HepG2 (cell line): ENCODE results near the gene CHST13. TPM values are rescaled to one million over a fixed set of nuclear protein-coding genes. Genes with fewer than 3 reads are reported as not detected.

ENCODE experiments used
- ATAC-seq: fragments of 200-7000 bp; cut with Tn5 transposase; 3 replicates; pipeline ENCODE4 v1.9.1; 2020; ENCODE audit warnings: mild to moderate bottlenecking, moderate library complexity
- BruUV-seq: library from RNA; stranded (reverse); fragments of 400-500 nt; replicated peaks from 2 replicates; lab custom pipeline; 2021; lab: Mats Ljungman, UMichigan
- CTCF ChIA-PET: fragments of 300-600 bp; formaldehyde crosslinking; extraction: SDS; loops from one replicate; lab custom pipeline; 2021; ENCODE audit warnings: low total read pairs, inconsistent platforms, low intra/inter-chr PET ratio; lab: Yijun Ruan, JAX
- POLR2A ChIA-PET: fragments of 350-600 bp; sonication (Branson Sonifier 250); formaldehyde crosslinking; loops from one replicate; lab custom pipeline; 2020; ENCODE audit warnings: antibody characterized with exemption, inconsistent platforms; lab: Yijun Ruan, JAX
- DNase-seq: peaks from one replicate; pipeline ENCODE4 v3.0.0-alpha.2; 2015; ENCODE audit warnings: low spot score
- FAIRE-seq: peaks from 3 replicates; lab custom pipeline; 2011; peaks lifted over from hg19 to GRCh38; lab: Jason Lieb, UNC
- H2AFZ ChIP-seq: one replicate; pipeline ENCODE4 v1.6.1; 2011; ENCODE audit warnings: low read length, inconsistent platforms
- H3K27ac ChIP-seq: fragments of 300-600 bp; 3 replicates; pipeline ENCODE4 v1.8.0; 2011; ENCODE audit warnings: mixed run types, mild to moderate bottlenecking, mixed read lengths, low read length, inconsistent platforms; ENCODE audit not compliant: insufficient read depth; ENCODE audit errors: extremely low read length
- H3K27me3 ChIP-seq, 2 experiments: fragments of 200-600 bp in 1 of 2; 2 replicates in 1 of 2; 3 replicates in 1 of 2; pipeline versions ENCODE4 v1.6.0 to v1.8.0; 2011; ENCODE audit warnings: low read length in 2 of 2, mild to moderate bottlenecking in 2 of 2, moderate library complexity in 2 of 2, inconsistent platforms in 1 of 2; ENCODE audit not compliant: insufficient read depth in 2 of 2, control insufficient read depth in 1 of 2
- H3K36me3 ChIP-seq, 2 experiments: fragments of 200-600 bp in 1 of 2; replicated peaks in 1 of 2; 2 replicates in 1 of 2; 3 replicates in 1 of 2; pipeline versions ENCODE4 v1.5.1 to v1.8.0; 2011; ENCODE audit warnings: low read length in 2 of 2, inconsistent platforms in 1 of 2; ENCODE audit not compliant: insufficient read depth in 2 of 2, control insufficient read depth in 1 of 2
- H3K4me1 ChIP-seq: 2 replicates; pipeline ENCODE4 v1.5.1; 2012; ENCODE audit warnings: low read length, inconsistent platforms; ENCODE audit not compliant: insufficient read depth
- H3K4me2 ChIP-seq: 2 replicates; pipeline ENCODE4 v1.6.0; 2011; ENCODE audit warnings: low read depth, low read length, inconsistent platforms
- H3K4me3 ChIP-seq, 3 experiments: fragments of 200-600 bp in 1 of 3; sonication (generic), shearing (Covaris generic) in 1 of 3; replicated peaks in 1 of 3; 2 replicates each; pipeline ENCODE4 v1.5.1; 2011 to 2016; ENCODE audit warnings: low read length in 3 of 3, inconsistent platforms in 2 of 3, low read depth in 2 of 3, mild to moderate bottlenecking in 2 of 3, control low read depth in 1 of 3, mixed read lengths in 1 of 3; ENCODE audit not compliant: insufficient read depth in 1 of 3
- H3K79me2 ChIP-seq: one replicate; pipeline ENCODE4 v1.6.1; 2011; ENCODE audit warnings: low read length, inconsistent platforms; ENCODE audit not compliant: insufficient read depth
- H3K9ac ChIP-seq: 2 replicates; pipeline ENCODE4 v1.6.0; 2011; ENCODE audit warnings: mild to moderate bottlenecking, low read depth, low read length, inconsistent platforms; ENCODE audit not compliant: insufficient read depth
- H3K9me3 ChIP-seq: 2 replicates; pipeline ENCODE4 v1.5.1; 2012; ENCODE audit warnings: mild to moderate bottlenecking, low read length
- H4K20me1 ChIP-seq: 2 replicates; pipeline ENCODE4 v1.6.0; 2011; ENCODE audit warnings: inconsistent platforms, mild to moderate bottlenecking, low read length, moderate library complexity; ENCODE audit not compliant: insufficient read depth
- CTCF ChIP-seq: sonication (generic); formaldehyde crosslinking; IDR thresholded peaks from 2 replicates; pipeline ENCODE4 v1.5.0; 2020; ENCODE audit warnings: mild to moderate bottlenecking, missing genetic modification reagents, moderate library complexity
- PREB ChIP-seq: sonication (generic); formaldehyde crosslinking; IDR thresholded peaks from 2 replicates; pipeline ENCODE4 v1.4.0; 2020; ENCODE audit warnings: missing genetic modification reagents
- WGBS: methylation state at CpG from one replicate; pipeline ENCODE4 v1.1.6; 2017; ENCODE audit warnings: low lambda C conversion rate; 5-methylcytosine and 5-hydroxymethylcytosine counted together
- in situ Hi-C: cut with HindIII; loops from 2 replicates; pipeline ENCODE4 v1.10.0; 2017; ENCODE audit warnings: low pct_unique_long_range_greater_than_20kb; ENCODE audit not compliant: extremely low pct_ligation_motif_present
- intact Hi-C: fragments of 100-400 bp; cut with micrococcal nuclease; formaldehyde crosslinking; loops from one replicate; pipeline ENCODE4 v1.10.0; 2022; ENCODE audit not compliant: unreplicated experiment
- polyA plus RNA-seq, 8 experiments: library from polyadenylated mRNA; depleted of rRNA in 3 of 8; stranded (reverse) in 7 of 8; unstranded in 1 of 8; fragments of >200 nt; fragmentation: Illumina TruSeq in 4 of 8; extraction: Trizol in 4 of 8; gene quantifications; 2 replicates each; pipeline versions ENCODE4 v1.2.1 to v1.2.3, GENCODE V29; 2011 to 2016; ENCODE audit warnings: low read depth in 4 of 8, missing spikeins in 1 of 8, mixed read lengths in 1 of 8; ENCODE audit not compliant: insufficient read depth in 1 of 8
- total RNA-seq, 5 experiments: library from RNA; depleted of rRNA; stranded (reverse); fragments of >200 nt; fragmentation: Illumina TruSeq; extraction: Trizol; gene quantifications; 2 replicates each; pipeline ENCODE4 v1.2.3, GENCODE V29; 2016; ENCODE audit warnings: low read depth in 1 of 5

Gene CHST13
- total and polyA plus RNA-seq, 2 of the 13 experiments (the other 11 are each of a cell fraction or from before 2014, with no cell fraction given) = 32.0 to 43.1 TPM

GRCh38 chr3:126549861-126550487 lies 26.0 kb downstream of the CHST13 start:
- no peak overlapping the region for H2AFZ ChIP-seq
- no peak overlapping the region for H3K27ac ChIP-seq
- CTCF ChIA-PET = interaction anchor here (1.1 kb wide), 1 partner anchor 28 kb away, joined by 3 read pairs; no protein-coding TSS in a partner anchor
- WGBS = 36% methylated on average over 10 of the region's 12 CpGs
- no peak for TF ChIP-seq PREB (CRISPR knock-in tag)
- TF ChIP-seq CTCF (CRISPR knock-in tag) = 0 out of 2 replicates have a peak, but pooled peaks have one; percentile 25
- ATAC-seq (peak; percentile 74), DNase-seq (no peak), FAIRE-seq (no peak)
- H4K20me1 ChIP-seq = no peaks in the 10 kb centered on the region
- no peaks in the 10 kb centered on the region for H3K79me2 ChIP-seq
- peaks cover 8% of the 10 kb centered on the region; the same call in 1 of the 2 replicates for H3K4me1 ChIP-seq
- intact Hi-C loops (loop anchor here (10.0 kb wide), 2 partner anchors 55 to 925 kb away; no protein-coding TSS in a partner anchor), in situ Hi-C loops (no loop called here)
- peaks cover 5 to 35% of the 10 kb centered on the region in 2 experiments; a peak in 2 of 5 replicates for H3K27me3 ChIP-seq
- no peak overlapping the region for H3K9ac ChIP-seq
- BruUV-seq = no TSS peak
- H3K4me3 ChIP-seq = peak overlapping the region in 1 of 3 experiments; percentile 25; a peak in 1 of 6 replicates
- H3K9me3 ChIP-seq = no peaks in the 10 kb centered on the region
- peak overlapping the region; percentile 50 for H3K4me2 ChIP-seq
- POLR2A ChIA-PET = interaction anchor here (0.8 kb wide), 1 partner anchor 21 kb away, joined by 4 read pairs; no protein-coding TSS in a partner anchor
- no peaks in the 10 kb centered on the region for H3K36me3 ChIP-seq
